Measurements from ENCODE around the gene ADAMTS8. TPM values are rescaled to one million over a fixed set of nuclear protein-coding genes. Genes with fewer than 3 reads are reported as not detected.
A peak's percentile ranks its signal among the peaks of the same experiment; 100 is the strongest.

The ADAMTS8 gene
- polyA plus RNA-seq, 4 donors, result 3.4 to 4.2 (median 3.6) TPM

GRCh38 chr11:130464291-130464812 lies 35.9 kb upstream of the ADAMTS8 start:
- DNase-seq (ENCODE audit: low read depth in 4 of 4, low spot score in 3 of 4), result no peak

- no peak for DNase-seq (ENCODE audit: low read depth in 4 of 4, low spot score in 3 of 4)
Measured at GRCh38 chr11:130462931-130463330, 34.5 kb upstream of the ADAMTS8 start.

- DNase-seq (ENCODE audit: low read depth in 4 of 4, low spot score in 3 of 4), result no peak
Measured at GRCh38 chr11:130462101-130462885, 33.9 kb upstream of the ADAMTS8 start.

GRCh38 chr11:130459521-130459920 lies 31.1 kb upstream of the ADAMTS8 start:
- no peak for DNase-seq (ENCODE audit: low read depth in 4 of 4, low spot score in 3 of 4)

- DNase-seq (ENCODE audit: low read depth in 4 of 4, low spot score in 3 of 4), result no peak
Measured at GRCh38 chr11:130458410-130458729, 30.0 kb upstream of the ADAMTS8 start.

- no peak for DNase-seq (ENCODE audit: low read depth in 4 of 4, low spot score in 3 of 4)
Measured at GRCh38 chr11:130457623-130458409, 29.4 kb upstream of the ADAMTS8 start.

- DNase-seq (ENCODE audit: low read depth in 4 of 4, low spot score in 3 of 4), result no peak
Measured at GRCh38 chr11:130456286-130456685, 27.9 kb upstream of the ADAMTS8 start.

GRCh38 chr11:130455483-130456127 lies 27.2 kb upstream of the ADAMTS8 start:
- DNase-seq (ENCODE audit: low read depth in 4 of 4, low spot score in 3 of 4), result no peak

- DNase-seq (ENCODE audit: low read depth in 4 of 4, low spot score in 3 of 4), result no peak
Measured at GRCh38 chr11:130454491-130455252, 26.3 kb upstream of the ADAMTS8 start.

GRCh38 chr11:130452940-130453339 lies 24.5 kb upstream of the ADAMTS8 start:
- DNase-seq (ENCODE audit: low read depth in 4 of 4, low spot score in 3 of 4), result no peak

GRCh38 chr11:130452176-130452575 lies 23.8 kb upstream of the ADAMTS8 start:
- no peak for DNase-seq (ENCODE audit: low read depth in 4 of 4, low spot score in 3 of 4)

- no peak for DNase-seq (ENCODE audit: low read depth in 4 of 4, low spot score in 3 of 4)
Measured at GRCh38 chr11:130451231-130452019, 23.0 kb upstream of the ADAMTS8 start.

GRCh38 chr11:130449996-130450769 lies 21.8 kb upstream of the ADAMTS8 start:
- DNase-seq (ENCODE audit: low read depth in 4 of 4, low spot score in 3 of 4), result peak in 3 of 4 donors; percentile 84 to 90 (median 87)

- no peak for DNase-seq (ENCODE audit: low read depth in 4 of 4, low spot score in 3 of 4)
Measured at GRCh38 chr11:130449310-130449990, 21.0 kb upstream of the ADAMTS8 start.

- DNase-seq (ENCODE audit: low read depth in 4 of 4, low spot score in 3 of 4), result peak; percentile 80 to 91 (median 88)
Measured at GRCh38 chr11:130448416-130449309, 20.3 kb upstream of the ADAMTS8 start, which contains the start of gene ADAMTS15. Gene ADAMTS15, plus strand, starts transcription at chr11:130448645. Its CDS starts 329 bp downstream, at chr11:130448974.

GRCh38 chr11:130448039-130448415 lies 19.6 kb upstream of the ADAMTS8 start:
- DNase-seq (ENCODE audit: low read depth in 4 of 4, low spot score in 3 of 4), result no peak

- DNase-seq (ENCODE audit: low read depth in 4 of 4, low spot score in 3 of 4), result no peak
Measured at GRCh38 chr11:130445788-130446187, 17.4 kb upstream of the ADAMTS8 start.

Measured in right renal pelvis (tissue), 4 donors.